Fibroblast of lung (primary cell): ENCODE data around the gene IGFBP1.

Experiments
- CTCF ChIP-seq, 2 donors: IDR thresholded peaks in 1 of 2; conservative IDR thresholded peaks in 1 of 2; 1 replicate in 1 of 2; 2 replicates in 1 of 2; pipeline ENCODE4 v1.5.1; 2011 to 2012; ENCODE audit warnings: low read length in 2 of 2, control low read depth in 1 of 2, inconsistent platforms in 1 of 2, low read depth in 1 of 2, mild to moderate bottlenecking in 1 of 2
- EZH2 ChIP-seq: IDR thresholded peaks from 2 replicates; pipeline ENCODE4 v1.5.1; 2012; ENCODE audit warnings: low read length, control low read depth, mild to moderate bottlenecking; ENCODE audit errors: missing control alignments

DNA sequence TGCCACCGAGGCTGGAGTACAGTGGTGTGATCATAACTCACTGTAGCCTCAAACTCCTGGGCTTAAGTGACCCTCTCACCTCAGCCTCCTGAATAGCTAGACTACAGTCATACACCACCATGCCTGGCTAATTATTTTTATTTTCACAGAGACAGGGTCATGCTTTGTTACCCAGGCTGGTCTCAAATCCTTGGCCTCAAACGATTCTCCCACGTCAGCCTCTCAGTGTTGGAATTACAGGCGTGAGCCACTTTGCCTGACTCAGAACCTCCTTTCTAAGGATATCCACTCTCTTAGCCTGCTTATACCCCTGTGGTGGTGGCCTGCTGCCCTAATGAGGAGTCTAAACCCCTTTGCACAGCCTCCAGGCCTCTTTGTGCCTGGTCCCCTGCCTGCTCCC is 4.2 kb upstream of the IGFBP1 start:
- no peak for TF ChIP-seq CTCF (conservative IDR thresholded peaks at IDR 0.05 in 1 of 2, IDR thresholded peaks at IDR 0.05 in 1 of 2; ENCODE audit: low read depth in 1 of 2, low read length in 2 of 2)
- no peak for TF ChIP-seq EZH2
